GM12891 (cell line): ENCODE results near the gene VPS37D.

ENCODE experiments used
- POLR2A ChIP-seq: IDR thresholded peaks from 2 replicates; pipeline ENCODE4 v1.6.1; 2011; ENCODE audit warnings: low read depth, low read length, control low read depth
- POLR2AphosphoS5 ChIP-seq: IDR thresholded peaks from 2 replicates; pipeline ENCODE4 v1.6.1; 2011; ENCODE audit warnings: low read depth, low read length, control low read depth
- SPI1 ChIP-seq: IDR thresholded peaks from 2 replicates; pipeline ENCODE4 v1.6.1; 2011; ENCODE audit warnings: low read depth, low read length, control low read depth
- TAF1 ChIP-seq: IDR thresholded peaks from 2 replicates; pipeline ENCODE4 v1.6.1; 2011; ENCODE audit warnings: low read depth, low read length, control low read depth

DNA sequence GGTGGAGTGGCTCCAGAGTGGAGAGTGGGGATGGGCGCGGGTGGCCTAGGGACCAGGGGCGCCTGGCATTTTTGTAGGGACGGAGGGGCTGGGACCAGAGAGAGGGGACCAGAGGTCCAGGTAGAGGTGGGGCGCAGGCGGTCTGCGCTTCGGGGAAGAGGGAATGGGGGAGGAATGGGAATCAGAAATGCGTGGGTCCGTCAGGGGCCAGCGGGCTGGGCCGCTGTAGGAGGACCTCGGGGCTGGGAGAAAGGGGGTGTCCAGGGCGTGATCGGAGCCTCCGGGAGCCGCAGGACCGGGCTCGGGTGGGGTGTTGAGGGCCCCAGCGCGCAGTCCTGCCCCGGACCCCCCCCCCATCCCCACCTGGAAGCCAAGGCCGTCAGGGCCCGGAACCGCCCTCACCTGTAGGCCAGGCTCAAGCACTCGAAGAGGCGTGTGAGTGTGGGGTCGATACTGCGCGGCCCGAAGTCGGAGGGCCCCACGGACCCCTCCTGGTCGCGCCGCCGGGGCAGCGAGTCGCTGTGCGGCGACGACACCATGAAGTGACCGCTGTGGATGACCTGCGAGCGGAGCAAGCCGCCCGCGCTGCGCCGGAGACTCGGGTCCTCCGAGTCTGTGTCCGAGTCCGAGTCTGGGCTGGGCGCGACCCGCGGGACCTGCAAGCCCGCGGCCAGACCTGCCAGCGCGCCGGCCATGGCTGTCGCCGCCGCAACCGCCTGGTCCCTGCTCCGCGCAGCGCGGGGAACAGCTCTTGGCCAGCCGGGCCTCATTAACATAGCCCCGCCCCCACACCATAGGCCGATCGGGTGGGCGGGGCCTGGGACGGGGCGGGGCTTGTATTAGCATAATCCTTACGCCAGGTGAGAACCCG is 43.6 kb upstream of the VPS37D start, which contains the start of gene MLXIPL:
- TF ChIP-seq POLR2A (no peak), POLR2AphosphoS5 (no peak), TAF1 (no peak), SPI1 (no peak)
